Activated CD4-positive, alpha-beta T cell treated with anti-CD3 and anti-CD28 coated beads, Interleukin-2, amount 10 ng/mL, durations not matched to agents 24 days and 14 days (primary cell): ENCODE measurements around the gene TCHP. TPM values are rescaled to one million over a fixed set of nuclear protein-coding genes. Genes with fewer than 3 reads are reported as not detected.

ENCODE experiments used
- DNase-seq: peaks from one replicate; pipeline ENCODE4 v3.0.0; 2022
- H3K27ac Mint-ChIP-seq: one replicate; pipeline ENCODE4 v1.8.0; 2022; ENCODE audit warnings: mild to moderate bottlenecking, mixed read lengths
- H3K27me3 Mint-ChIP-seq: one replicate; pipeline ENCODE4 v1.8.0; 2022; ENCODE audit warnings: mixed read lengths
- H3K36me3 Mint-ChIP-seq: one replicate; pipeline ENCODE4 v1.8.0; 2022; ENCODE audit warnings: low read depth, mild to moderate bottlenecking, mixed read lengths
- H3K4me1 Mint-ChIP-seq: one replicate; pipeline ENCODE4 v1.8.0; 2021; ENCODE audit warnings: mixed read lengths
- H3K4me3 Mint-ChIP-seq: one replicate; pipeline ENCODE4 v1.8.0; 2022; ENCODE audit warnings: mild to moderate bottlenecking, moderate library complexity, mixed read lengths
- H3K9me3 Mint-ChIP-seq: one replicate; pipeline ENCODE4 v1.8.0; 2021; ENCODE audit warnings: mixed read lengths
- intact Hi-C: fragments of 100-400 bp; cut with micrococcal nuclease; formaldehyde crosslinking; loops from one replicate; pipeline ENCODE4 v1.15.1; 2023
- total RNA-seq: library from RNA; stranded (reverse); gene quantifications from 2 replicates; pipeline ENCODE4 v1.2.3, GENCODE V29; 2022

Gene TCHP
- total RNA-seq, 1 donor from 2014 or later, result 34.0 TPM

DNA sequence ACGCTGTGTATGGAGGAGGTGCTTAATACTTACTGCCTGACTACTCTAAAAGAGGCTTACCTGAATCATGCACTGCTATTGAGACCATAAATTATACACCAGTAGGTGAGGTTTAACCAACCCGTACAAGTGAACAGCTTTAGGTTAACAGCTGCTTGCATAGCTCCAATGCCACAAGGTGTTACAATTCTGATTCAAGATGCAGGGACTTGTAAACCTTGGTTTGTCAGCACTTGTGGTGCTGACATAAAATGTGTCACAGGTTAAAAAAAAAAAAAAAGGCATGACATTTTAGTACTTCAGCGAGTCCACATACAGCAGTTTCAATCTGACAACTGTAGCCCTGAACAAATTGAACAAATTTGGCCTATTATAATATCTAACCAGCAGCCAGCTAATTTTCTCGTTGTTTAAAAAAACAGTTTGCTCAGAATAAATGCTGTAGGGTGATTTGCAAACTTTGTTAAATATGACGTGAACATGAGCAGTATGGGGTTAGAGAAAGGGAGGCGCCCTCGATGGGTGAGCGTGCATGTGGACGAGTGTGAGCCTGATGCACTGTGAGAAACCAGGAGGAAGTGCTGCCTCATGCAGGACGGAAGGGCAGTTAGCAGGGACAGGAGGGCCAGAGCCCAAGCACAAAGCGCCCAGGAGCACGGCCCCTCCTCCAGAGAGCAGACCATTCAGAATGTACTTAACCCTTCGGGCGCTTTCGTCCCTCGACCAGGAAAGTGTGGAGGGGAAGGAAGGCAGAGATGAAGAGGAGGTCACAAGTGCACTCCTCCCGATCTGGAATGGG is 44.7 kb downstream of the TCHP start:
- H3K27ac Mint-ChIP-seq, result peak overlapping the region; percentile 24
- DNase-seq, result no peak
- intact Hi-C loops, result no loop called here
- no peaks in the 10 kb centered on the region for H3K27me3 Mint-ChIP-seq
- H3K36me3 Mint-ChIP-seq, result peaks cover 53% of the 10 kb centered on the region
- H3K9me3 Mint-ChIP-seq, result no peaks in the 10 kb centered on the region
- H3K4me1 Mint-ChIP-seq, result peaks cover 28% of the 10 kb centered on the region
- H3K4me3 Mint-ChIP-seq, result no peak overlapping the region

DNA sequence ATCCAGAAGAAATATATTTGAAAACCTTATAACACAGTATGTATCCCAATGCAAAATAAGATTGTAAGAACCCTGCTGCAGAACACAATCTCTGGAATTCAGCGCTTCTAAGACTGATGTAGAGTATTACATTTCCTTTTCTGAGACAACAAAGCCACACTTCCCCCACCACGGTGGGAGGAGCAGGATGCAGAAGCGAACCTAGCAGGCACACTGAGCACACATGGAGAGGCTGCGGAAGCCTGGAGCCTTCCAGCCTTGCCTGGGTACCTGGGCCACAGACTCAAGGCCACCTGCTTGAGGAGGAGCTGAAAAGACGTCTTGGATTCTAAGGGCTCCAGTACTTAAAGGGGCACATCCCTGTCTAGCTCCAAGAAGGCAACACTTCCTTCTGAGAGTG is 46.4 kb downstream of the TCHP start:
- Mint-ChIP-seq H3K27me3 (no peaks in the 10 kb centered on the region), H3K4me1 (peaks cover 27% of the 10 kb centered on the region), H3K4me3 (peak overlapping the region; percentile 54), H3K9me3 (no peaks in the 10 kb centered on the region), H3K27ac (peak overlapping the region; percentile 84), H3K36me3 (peaks cover 60% of the 10 kb centered on the region)
- DNase-seq, result peak; percentile 66
- intact Hi-C loops, result no loop called here

GRCh38 chr12:109946913-109947312 is 46.8 kb downstream of the TCHP start:
- peaks cover 64% of the 10 kb centered on the region for H3K36me3 Mint-ChIP-seq
- no peaks in the 10 kb centered on the region for H3K27me3 Mint-ChIP-seq
- peak overlapping the region; percentile 54 for H3K4me3 Mint-ChIP-seq
- no peak for DNase-seq
- peak overlapping the region; percentile 84 for H3K27ac Mint-ChIP-seq
- H3K9me3 Mint-ChIP-seq, result no peaks in the 10 kb centered on the region
- intact Hi-C loops, result no loop called here
- peaks cover 27% of the 10 kb centered on the region for H3K4me1 Mint-ChIP-seq

GRCh38 chr12:109947521-109947920 is 47.4 kb downstream of the TCHP start:
- Mint-ChIP-seq H3K27me3 (no peaks in the 10 kb centered on the region), H3K4me3 (peak overlapping the region; percentile 34), H3K36me3 (peaks cover 69% of the 10 kb centered on the region), H3K9me3 (no peaks in the 10 kb centered on the region), H3K4me1 (peaks cover 33% of the 10 kb centered on the region), H3K27ac (peak overlapping the region; percentile 84)
- intact Hi-C loops, result no loop called here
- DNase-seq, result no peak

DNA sequence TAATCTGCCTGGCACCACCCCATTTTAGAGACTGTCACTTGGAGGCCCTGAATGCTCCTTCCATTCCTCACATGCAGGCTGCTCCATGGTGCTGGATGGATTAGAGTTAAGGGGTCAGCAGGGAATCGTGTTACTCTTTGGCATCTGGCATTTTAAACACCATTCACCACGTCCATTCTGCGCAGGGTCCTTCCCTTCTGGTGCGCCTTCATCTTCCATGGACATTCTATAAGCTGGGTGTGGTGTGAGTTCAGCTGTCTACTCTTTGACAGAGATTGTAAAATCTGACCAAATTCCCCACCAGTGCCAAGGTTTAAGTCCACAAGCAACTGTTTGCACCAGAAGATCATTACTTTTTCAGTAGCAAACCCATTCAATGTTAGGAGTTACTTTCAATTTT is 48.3 kb downstream of the TCHP start:
- H3K4me3 Mint-ChIP-seq, result peak overlapping the region; percentile 6
- intact Hi-C loops, result no loop called here
- no peak for DNase-seq
- H3K27ac Mint-ChIP-seq, result peak overlapping the region; percentile 2
- peaks cover 73% of the 10 kb centered on the region for H3K36me3 Mint-ChIP-seq
- no peaks in the 10 kb centered on the region for H3K27me3 Mint-ChIP-seq
- no peaks in the 10 kb centered on the region for H3K9me3 Mint-ChIP-seq
- peaks cover 40% of the 10 kb centered on the region for H3K4me1 Mint-ChIP-seq

DNA sequence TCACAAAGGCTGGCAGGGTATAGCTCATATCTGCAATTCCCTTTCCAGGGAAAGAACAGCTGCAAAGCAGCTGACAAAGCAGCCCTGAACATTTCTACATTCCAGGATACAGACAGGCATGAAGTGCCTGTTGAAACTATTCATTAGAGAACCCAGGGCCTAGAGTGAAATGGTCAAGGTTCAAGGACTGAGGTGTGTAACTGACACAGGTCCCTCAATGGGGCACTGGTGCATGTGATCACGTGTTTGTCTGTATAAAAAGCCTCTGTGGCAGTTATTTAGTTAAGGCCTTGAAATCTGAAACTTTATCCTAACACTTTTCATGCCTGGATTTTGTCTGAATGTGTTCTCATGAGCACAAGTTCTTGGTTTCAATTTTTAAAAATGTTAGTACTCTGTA is 49.0 kb downstream of the TCHP start:
- no peaks in the 10 kb centered on the region for H3K9me3 Mint-ChIP-seq
- H3K4me3 Mint-ChIP-seq, result no peak overlapping the region
- H3K4me1 Mint-ChIP-seq, result peaks cover 42% of the 10 kb centered on the region
- no peak overlapping the region for H3K27ac Mint-ChIP-seq
- peaks cover 76% of the 10 kb centered on the region for H3K36me3 Mint-ChIP-seq
- intact Hi-C loops, result no loop called here
- H3K27me3 Mint-ChIP-seq, result no peaks in the 10 kb centered on the region
- no peak for DNase-seq

GRCh38 chr12:109950625-109951024 is 50.6 kb downstream of the TCHP start:
- H3K4me1 Mint-ChIP-seq, result peaks cover 38% of the 10 kb centered on the region
- no peaks in the 10 kb centered on the region for H3K9me3 Mint-ChIP-seq
- no peaks in the 10 kb centered on the region for H3K27me3 Mint-ChIP-seq
- H3K36me3 Mint-ChIP-seq, result peaks cover 75% of the 10 kb centered on the region
- no peak overlapping the region for H3K4me3 Mint-ChIP-seq
- intact Hi-C loops, result no loop called here
- no peak for DNase-seq
- no peak overlapping the region for H3K27ac Mint-ChIP-seq

DNA sequence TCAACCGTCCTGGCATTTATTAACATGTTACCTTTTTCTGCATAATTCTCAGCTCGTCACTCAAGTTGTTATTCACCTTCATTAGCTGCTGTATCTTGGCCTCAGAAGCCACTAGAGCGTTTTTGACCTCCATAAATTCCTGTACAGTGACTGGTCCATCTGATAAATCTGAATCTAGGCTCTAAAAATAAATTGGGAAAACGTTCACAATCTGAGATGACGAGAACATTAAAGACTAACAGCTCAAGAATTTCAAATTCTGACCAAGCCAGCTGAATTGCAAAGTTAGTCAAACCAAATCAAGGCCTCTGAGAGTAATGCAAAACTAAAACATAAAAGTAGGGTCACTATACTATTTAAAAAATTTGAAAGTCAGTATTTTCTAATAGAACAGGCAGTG is 51.1 kb downstream of the TCHP start:
- H3K4me1 Mint-ChIP-seq, result peaks cover 38% of the 10 kb centered on the region
- H3K27ac Mint-ChIP-seq, result no peak overlapping the region
- intact Hi-C loops, result no loop called here
- no peak overlapping the region for H3K4me3 Mint-ChIP-seq
- no peaks in the 10 kb centered on the region for H3K27me3 Mint-ChIP-seq
- no peak for DNase-seq
- H3K36me3 Mint-ChIP-seq, result peaks cover 78% of the 10 kb centered on the region
- no peaks in the 10 kb centered on the region for H3K9me3 Mint-ChIP-seq

DNA sequence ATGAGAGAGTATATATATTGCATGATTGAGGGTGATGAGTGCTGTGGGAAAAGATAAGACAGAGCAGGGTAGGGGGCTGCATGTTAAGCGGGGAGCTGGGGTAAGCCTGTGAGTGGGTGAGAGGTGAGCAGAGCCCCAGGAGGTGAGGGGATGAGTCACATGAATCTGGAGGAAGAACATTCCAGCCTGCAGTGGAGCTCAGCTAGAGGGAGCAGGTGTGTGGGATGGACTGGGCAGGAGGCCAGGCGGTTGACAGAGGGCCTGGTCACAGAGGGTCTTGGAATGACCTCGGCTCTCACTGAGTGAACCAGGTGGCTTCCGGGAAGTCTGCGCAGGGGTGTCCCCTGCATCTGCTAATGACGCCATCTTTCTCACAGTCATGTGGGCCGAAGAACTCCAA is 51.7 kb downstream of the TCHP start:
- Mint-ChIP-seq H3K27ac (peak overlapping the region; percentile 43), H3K4me3 (no peak overlapping the region), H3K36me3 (peaks cover 75% of the 10 kb centered on the region), H3K9me3 (no peaks in the 10 kb centered on the region), H3K27me3 (no peaks in the 10 kb centered on the region), H3K4me1 (peaks cover 34% of the 10 kb centered on the region)
- intact Hi-C loops, result no loop called here
- DNase-seq, result no peak

- H3K4me1 Mint-ChIP-seq, result peaks cover 29% of the 10 kb centered on the region
- H3K4me3 Mint-ChIP-seq, result no peak overlapping the region
- H3K36me3 Mint-ChIP-seq, result peaks cover 73% of the 10 kb centered on the region
- no peak for DNase-seq
- intact Hi-C loops, result no loop called here
- no peaks in the 10 kb centered on the region for H3K9me3 Mint-ChIP-seq
- no peaks in the 10 kb centered on the region for H3K27me3 Mint-ChIP-seq
- peak overlapping the region; percentile 78 for H3K27ac Mint-ChIP-seq
These were observed 52.2 kb downstream of the TCHP start for GRCh38 chr12:109952160-109952858.

GRCh38 chr12:109952873-109953272 is 52.8 kb downstream of the TCHP start:
- DNase-seq, result no peak
- Mint-ChIP-seq H3K9me3 (no peaks in the 10 kb centered on the region), H3K27me3 (no peaks in the 10 kb centered on the region), H3K4me3 (no peak overlapping the region), H3K27ac (peak overlapping the region; percentile 78), H3K36me3 (peaks cover 71% of the 10 kb centered on the region), H3K4me1 (peaks cover 23% of the 10 kb centered on the region)
- intact Hi-C loops, result no loop called here

GRCh38 chr12:109953656-109954055 is 53.6 kb downstream of the TCHP start:
- H3K36me3 Mint-ChIP-seq, result peaks cover 74% of the 10 kb centered on the region
- no peak for DNase-seq
- H3K27ac Mint-ChIP-seq, result peak overlapping the region; percentile 70
- no peaks in the 10 kb centered on the region for H3K9me3 Mint-ChIP-seq
- peaks cover 17% of the 10 kb centered on the region for H3K4me1 Mint-ChIP-seq
- intact Hi-C loops, result no loop called here
- no peaks in the 10 kb centered on the region for H3K27me3 Mint-ChIP-seq
- H3K4me3 Mint-ChIP-seq, result no peak overlapping the region

DNA sequence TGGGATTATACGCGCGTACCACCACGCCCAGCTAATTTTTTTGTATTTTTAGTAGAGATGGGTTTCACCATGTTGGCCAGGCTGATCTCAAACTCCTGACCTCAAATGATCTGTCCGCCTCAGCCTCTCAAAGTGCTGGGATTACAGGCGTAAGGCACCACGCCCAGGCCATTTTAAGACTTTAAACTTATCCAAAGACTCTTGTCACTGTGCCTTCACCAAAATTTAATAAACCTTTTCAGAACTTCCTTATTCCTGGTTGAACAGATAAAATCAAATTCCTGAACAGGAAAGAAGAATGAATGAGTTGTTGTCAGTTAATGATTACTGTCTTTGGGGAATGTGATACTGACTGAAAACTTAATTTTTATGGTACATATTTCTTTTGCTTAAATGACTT is 58.3 kb downstream of the TCHP start:
- Mint-ChIP-seq H3K27me3 (no peaks in the 10 kb centered on the region), H3K4me3 (no peak overlapping the region), H3K9me3 (no peaks in the 10 kb centered on the region), H3K27ac (no peak overlapping the region), H3K36me3 (peaks cover 65% of the 10 kb centered on the region), H3K4me1 (peaks cover 6% of the 10 kb centered on the region)
- intact Hi-C loops, result no loop called here
- DNase-seq, result no peak

DNA sequence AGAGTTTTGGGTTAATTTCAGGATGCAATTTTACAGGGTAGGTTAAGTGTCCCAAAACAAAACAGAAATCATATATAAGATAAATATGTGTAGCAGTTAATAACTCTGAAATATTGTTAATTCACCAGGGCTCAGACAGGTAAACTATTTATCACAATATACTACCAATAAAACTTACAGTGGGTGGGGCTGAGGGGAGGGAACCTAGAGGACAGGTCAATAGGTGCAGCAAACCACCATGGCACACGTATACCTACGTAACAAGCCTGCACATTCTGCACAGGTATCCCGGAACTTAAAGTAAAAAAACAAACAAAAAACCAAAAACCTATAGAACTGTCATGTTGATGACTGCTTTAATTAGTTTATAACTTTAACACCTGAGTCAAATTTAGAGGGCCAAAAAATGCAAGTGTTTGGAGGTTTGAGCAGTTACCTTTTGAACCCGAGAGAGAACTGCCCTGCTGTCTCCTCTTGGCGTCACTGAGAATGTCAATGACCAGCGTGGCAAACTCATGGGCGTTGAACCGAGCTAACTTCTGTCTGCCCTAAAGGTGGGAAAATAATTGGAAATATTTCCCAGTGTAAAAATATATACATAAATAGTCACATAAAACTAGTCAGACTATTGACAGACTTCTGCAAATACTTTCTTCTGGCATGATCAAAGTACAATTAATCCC is 59.5 kb downstream of the TCHP start:
- intact Hi-C loops, result no loop called here
- no peaks in the 10 kb centered on the region for H3K27me3 Mint-ChIP-seq
- no peak for DNase-seq
- H3K9me3 Mint-ChIP-seq, result no peaks in the 10 kb centered on the region
- peaks cover 5% of the 10 kb centered on the region for H3K4me1 Mint-ChIP-seq
- H3K36me3 Mint-ChIP-seq, result peaks cover 62% of the 10 kb centered on the region
- no peak overlapping the region for H3K27ac Mint-ChIP-seq
- no peak overlapping the region for H3K4me3 Mint-ChIP-seq
